GM19239 (cell line): ENCODE measurements around the gene NRM.

Experiments used
- DNase-seq: peaks from one replicate; pipeline ENCODE4 v3.0.0; 2011; ENCODE audit warnings: low spot score; ENCODE audit not compliant: insufficient read length
- FAIRE-seq: peaks from 2 replicates; lab custom pipeline; 2011; peaks lifted over from hg19 to GRCh38; lab: Jason Lieb, UNC

The NRM gene

DNA sequence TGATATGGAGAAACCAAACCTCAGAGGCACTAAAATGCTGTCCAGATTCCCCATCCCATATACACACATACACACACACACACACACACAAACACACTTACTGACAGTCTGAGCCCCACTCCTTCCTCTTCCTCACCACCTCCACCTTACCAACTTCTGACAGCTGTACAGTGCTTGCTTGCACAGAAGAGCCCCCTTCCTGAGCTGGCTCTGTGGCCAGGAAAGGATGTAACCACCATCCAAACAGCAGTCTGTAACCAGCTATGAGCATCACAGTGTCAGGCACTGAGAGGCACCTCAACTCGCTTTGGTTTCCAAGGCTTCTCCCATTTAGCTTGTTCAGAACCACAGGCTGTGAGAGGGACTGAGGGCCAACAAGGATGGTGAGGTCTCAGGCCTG lies 49.7 kb downstream of the NRM start:
- FAIRE-seq (no peak), DNase-seq (no peak)

DNA sequence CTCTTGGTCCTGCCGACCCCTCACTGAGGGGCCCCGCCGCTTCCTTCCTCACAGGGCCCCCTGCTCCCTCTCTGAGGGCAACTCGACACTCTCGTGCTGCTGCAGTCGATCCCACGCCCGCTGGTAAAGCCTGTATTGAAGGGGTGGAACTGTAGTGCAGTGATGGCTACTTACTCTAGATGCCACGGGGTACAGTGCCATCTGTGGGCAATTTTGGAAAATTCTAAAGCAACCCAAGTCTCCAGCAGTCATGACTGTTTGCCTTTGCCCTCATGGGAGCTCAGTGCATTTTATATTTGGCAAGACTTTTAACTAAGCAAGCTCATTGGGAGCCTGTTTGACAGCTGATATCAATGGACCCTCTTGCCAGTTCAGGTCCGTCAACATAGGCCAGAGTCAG lies 50.3 kb downstream of the NRM start:
- FAIRE-seq (no peak), DNase-seq (no peak)
